Erythroblast (primary cell): ENCODE data around the gene CEP83.

Experiments
- GATA1 ChIP-seq: IDR thresholded peaks from 2 replicates; pipeline ENCODE4 v1.6.1; 2011; ENCODE audit warnings: low read depth, mild to moderate bottlenecking, control low read depth, low read length, moderate library complexity
- POLR2A ChIP-seq: IDR thresholded peaks from 2 replicates; pipeline ENCODE4 v1.6.1; 2011; ENCODE audit warnings: mild to moderate bottlenecking, low read length

DNA sequence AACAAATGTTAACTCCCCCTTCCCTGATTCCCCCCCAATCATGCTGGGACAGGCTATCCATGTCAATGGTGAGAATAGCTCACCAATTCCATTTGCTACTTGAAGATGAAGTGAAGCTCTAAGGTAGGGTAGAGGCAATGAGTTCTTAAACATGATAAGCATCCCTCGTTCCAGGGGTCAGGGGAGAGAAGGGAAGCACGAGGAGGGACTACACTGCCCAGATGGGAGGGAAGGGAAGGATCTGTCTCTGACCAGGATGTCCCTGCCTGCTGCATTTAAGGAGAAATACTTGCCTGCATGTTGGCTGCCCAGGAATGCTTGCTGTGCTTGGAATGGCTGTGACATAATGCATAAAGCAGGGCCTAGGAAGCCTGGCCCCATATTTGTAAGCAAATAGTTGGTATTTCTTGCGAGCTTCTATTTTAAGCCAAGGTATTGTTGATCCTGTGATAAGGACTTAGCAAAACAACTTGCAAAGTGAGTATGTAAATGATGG, 155.1 kb downstream of the CEP83 start:
- no peak for TF ChIP-seq POLR2A
- no peak for TF ChIP-seq GATA1
